Measurements from ENCODE around the gene NVL. TPM values are rescaled to one million over a fixed set of nuclear protein-coding genes. Genes with fewer than 3 reads are reported as not detected.

Gene NVL
- total and polyA plus RNA-seq, 10 of the 15 experiments (the other 5 are each of a cell fraction or from before 2014, with no cell fraction given), result 20.3 to 49.6 (median 35.2) TPM

DNA sequence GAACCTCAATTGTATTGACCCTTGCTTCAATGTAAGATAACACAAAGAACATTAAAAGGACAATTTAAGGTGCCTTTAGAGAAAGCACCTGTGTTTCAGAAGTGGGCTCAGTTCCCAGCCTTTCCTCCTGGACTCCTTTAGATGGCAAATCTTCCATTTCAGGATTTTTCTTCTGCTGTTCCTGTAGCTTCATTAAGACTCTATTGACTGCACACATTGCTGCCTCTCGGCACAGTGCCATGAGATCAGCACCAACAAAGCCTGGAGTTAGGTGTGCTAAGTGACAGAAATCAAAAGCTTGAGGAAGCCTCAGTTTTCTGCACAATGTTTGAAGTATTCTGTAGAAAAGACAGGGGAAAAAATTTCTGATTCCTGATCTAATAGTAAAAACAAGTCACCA is 40.6 kb downstream of the NVL start (continued):
- TF ChIP-seq, protein P1, sequence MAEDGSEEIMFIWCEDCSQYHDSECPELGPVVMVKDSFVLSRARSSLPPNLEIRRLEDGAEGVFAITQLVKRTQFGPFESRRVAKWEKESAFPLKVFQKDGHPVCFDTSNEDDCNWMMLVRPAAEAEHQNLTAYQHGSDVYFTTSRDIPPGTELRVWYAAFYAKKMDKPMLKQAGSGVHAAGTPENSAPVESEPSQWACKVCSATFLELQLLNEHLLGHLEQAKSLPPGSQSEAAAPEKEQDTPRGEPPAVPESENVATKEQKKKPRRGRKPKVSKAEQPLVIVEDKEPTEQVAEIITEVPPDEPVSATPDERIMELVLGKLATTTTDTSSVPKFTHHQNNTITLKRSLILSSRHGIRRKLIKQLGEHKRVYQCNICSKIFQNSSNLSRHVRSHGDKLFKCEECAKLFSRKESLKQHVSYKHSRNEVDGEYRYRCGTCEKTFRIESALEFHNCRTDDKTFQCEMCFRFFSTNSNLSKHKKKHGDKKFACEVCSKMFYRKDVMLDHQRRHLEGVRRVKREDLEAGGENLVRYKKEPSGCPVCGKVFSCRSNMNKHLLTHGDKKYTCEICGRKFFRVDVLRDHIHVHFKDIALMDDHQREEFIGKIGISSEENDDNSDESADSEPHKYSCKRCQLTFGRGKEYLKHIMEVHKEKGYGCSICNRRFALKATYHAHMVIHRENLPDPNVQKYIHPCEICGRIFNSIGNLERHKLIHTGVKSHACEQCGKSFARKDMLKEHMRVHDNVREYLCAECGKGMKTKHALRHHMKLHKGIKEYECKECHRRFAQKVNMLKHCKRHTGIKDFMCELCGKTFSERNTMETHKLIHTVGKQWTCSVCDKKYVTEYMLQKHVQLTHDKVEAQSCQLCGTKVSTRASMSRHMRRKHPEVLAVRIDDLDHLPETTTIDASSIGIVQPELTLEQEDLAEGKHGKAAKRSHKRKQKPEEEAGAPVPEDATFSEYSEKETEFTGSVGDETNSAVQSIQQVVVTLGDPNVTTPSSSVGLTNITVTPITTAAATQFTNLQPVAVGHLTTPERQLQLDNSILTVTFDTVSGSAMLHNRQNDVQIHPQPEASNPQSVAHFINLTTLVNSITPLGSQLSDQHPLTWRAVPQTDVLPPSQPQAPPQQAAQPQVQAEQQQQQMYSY (CRISPR knock-in tag; IDR thresholded peaks at IDR 0.05), result no peak
- TF ChIP-seq DPF2 (IDR thresholded peaks at IDR 0.05) (no peak), IRF5 (IDR thresholded peaks at IDR 0.05; ENCODE audit: borderline replicate concordance) (no peak), RB1 (IDR thresholded peaks at IDR 0.05; ENCODE audit: borderline replicate concordance) (no peak)

GRCh38 chr1:224287714-224288113 is 42.3 kb downstream of the NVL start:
- DNase-seq (ENCODE audit: low read depth, low spot score), result no peak
- CTCF ChIA-PET, result interaction anchor here (1.0 to 1.5 kb wide), 3 partner anchors 17 to 101 kb away, joined by 3 read pairs; no protein-coding TSS in a partner anchor
- no peaks in the 10 kb centered on the region for H3K4me1 ChIP-seq (ENCODE audit: control insufficient read depth, insufficient read depth, low read length)
- no peaks in the 10 kb centered on the region for H3K27me3 ChIP-seq (replicated peaks in 1 of 2; ENCODE audit: control insufficient read depth in 2 of 2, insufficient read depth in 2 of 2, low read length in 1 of 2)
- H3K27ac ChIP-seq (ENCODE audit: control insufficient read depth, insufficient read depth), result no peak overlapping the region
- no peak overlapping the region for H2AFZ ChIP-seq (ENCODE audit: control insufficient read depth, low read depth, low read length)
- RAD21 ChIA-PET (ENCODE audit: unreplicated experiment), result no interaction called here
- no peak for FAIRE-seq
- TF ChIP-seq SREBF2 (IDR thresholded peaks at IDR 0.05; ENCODE audit: low read length), result no peak
- no peak for TF ChIP-seq ETV6 (conservative IDR thresholded peaks at IDR 0.05 in 1 of 2, IDR thresholded peaks at IDR 0.05 in 1 of 2; ENCODE audit: borderline replicate concordance in 1 of 2, low read depth in 1 of 2)
- H3K79me2 ChIP-seq (ENCODE audit: control insufficient read depth, insufficient read depth, low read length), result no peaks in the 10 kb centered on the region
- in situ Hi-C loops (cut with MboI), result no loop called here
- ATAC-seq, result no peak
- H3K36me3 ChIP-seq (ENCODE audit: control insufficient read depth in 2 of 2, insufficient read depth in 2 of 2, low read length in 1 of 2), result peaks cover 4 to 17% of the 10 kb centered on the region in 2 experiments
- intact Hi-C loops (cut with micrococcal nuclease; ENCODE audit: unreplicated experiment), result no loop called here
- H4K20me1 ChIP-seq (ENCODE audit: control insufficient read depth, insufficient read depth), result no peaks in the 10 kb centered on the region
- no peak overlapping the region for H3K9ac ChIP-seq (ENCODE audit: control insufficient read depth, insufficient read depth, low read length)
- POLR2A ChIA-PET, result no interaction called here
- H3K4me2 ChIP-seq (ENCODE audit: control insufficient read depth, insufficient read depth), result no peak overlapping the region
- BruUV-seq (replicated peaks), result no TSS peak
- no peak overlapping the region for H3K4me3 ChIP-seq
- 100% methylated on average over 2 of the region's 2 CpGs for WGBS (ENCODE audit: insufficient coverage, insufficient replicate concordance, low lambda C conversion rate, missing lambda C conversion rate)
- SMC1A ChIA-PET (ENCODE audit: uncharacterized antibody, unreplicated experiment), result interaction anchor here (1.3 to 1.6 kb wide), 2 partner anchors 10 to 12 kb away, joined by 3 to 5 read pairs; no protein-coding TSS in a partner anchor
- H3K9me3 ChIP-seq (replicated peaks; ENCODE audit: control insufficient read depth, insufficient read depth, low read length), result no peaks in the 10 kb centered on the region
